K562 (cell line): ENCODE data around the gene GFOD1. TPM values are rescaled to one million over a fixed set of nuclear protein-coding genes. Genes with fewer than 3 reads are reported as not detected.
A peak's percentile ranks its signal among the peaks of the same experiment; 100 is the strongest.

Experiments
- ARID2 ChIP-seq: fragments of 450-650 bp; IDR thresholded peaks from 2 replicates; pipeline ENCODE4 v1.6.1; 2017; ENCODE audit warnings: antibody characterized with exemption, mild to moderate bottlenecking
- BRF1 ChIP-seq: IDR thresholded peaks from 3 replicates; pipeline ENCODE4 v1.6.1; 2011; ENCODE audit warnings: borderline replicate concordance, mild to moderate bottlenecking; ENCODE audit not compliant: insufficient read length; ENCODE audit errors: extremely low read depth
- CREB3L1 ChIP-seq: fragments of 450-650 bp; IDR thresholded peaks from 2 replicates; pipeline ENCODE4 v1.6.1; 2014; ENCODE audit warnings: low read depth, mild to moderate bottlenecking, moderate library complexity, borderline replicate concordance
- DACH1 ChIP-seq: fragments of 450-650 bp; IDR thresholded peaks from 2 replicates; pipeline ENCODE4 v1.6.1; 2018; ENCODE audit not compliant: partially characterized antibody
- ERF ChIP-seq: fragments of 450-650 bp; formaldehyde crosslinking; IDR thresholded peaks from 2 replicates; pipeline ENCODE4 v1.4.0; 2020; ENCODE audit warnings: mild to moderate bottlenecking, mixed read lengths
- HEY1 ChIP-seq: fragments of 250-450 bp; sonication (Bioruptor Pico); IDR thresholded peaks from 2 replicates; pipeline ENCODE4 v1.5.0; 2020; ENCODE audit warnings: mild to moderate bottlenecking, moderate library complexity, borderline replicate concordance
- KLF10 ChIP-seq: fragments of 250-450 bp; sonication (Bioruptor Pico); IDR thresholded peaks from 2 replicates; pipeline ENCODE4 v1.6.1; 2021; ENCODE audit warnings: matching md5 sums
- MEF2A ChIP-seq: IDR thresholded peaks from 2 replicates; pipeline ENCODE4 v1.6.1; 2011; ENCODE audit warnings: low read depth, mild to moderate bottlenecking, low read length, moderate library complexity; ENCODE audit not compliant: control insufficient read depth
- PHTF2 ChIP-seq: fragments of 250-450 bp; sonication (Bioruptor Pico); IDR thresholded peaks from 2 replicates; pipeline ENCODE4 v1.5.0; 2021; ENCODE audit warnings: mild to moderate bottlenecking
- POLR3G ChIP-seq: IDR thresholded peaks from 2 replicates; pipeline ENCODE4 v1.6.1; 2011; ENCODE audit not compliant: insufficient read length, insufficient replicate concordance; ENCODE audit errors: extremely low read depth
- PREB ChIP-seq: sonication (generic); formaldehyde crosslinking; IDR thresholded peaks from 2 replicates; pipeline ENCODE4 v1.8.1; 2023; ENCODE audit warnings: mild to moderate bottlenecking, missing genetic modification reagents
- PURB ChIP-seq: sonication (generic); formaldehyde crosslinking; IDR thresholded peaks from 2 replicates; pipeline ENCODE4 v1.9.0; 2021; ENCODE audit warnings: low read depth, mild to moderate bottlenecking, missing genetic modification reagents
- RBBP5 ChIP-seq: fragments of 200-600 bp; sonication (generic); IDR thresholded peaks from 2 replicates; pipeline ENCODE4 v1.6.1; 2012; ENCODE audit warnings: borderline replicate concordance, mild to moderate bottlenecking, low read length, control low read depth, inconsistent platforms; ENCODE audit not compliant: insufficient read depth, poor library complexity, severe bottlenecking
- RBM15 ChIP-seq: fragments of 200-400 bp; formaldehyde crosslinking; IDR thresholded peaks from 2 replicates; pipeline ENCODE4 v1.6.1; 2018; ENCODE audit warnings: mild to moderate bottlenecking, low read length, moderate library complexity; ENCODE audit not compliant: insufficient read depth
- SIN3A ChIP-seq, 2 experiments: fragments of 150-350 bp in 1 of 2; IDR thresholded peaks; 2 replicates each; pipeline ENCODE4 v1.6.1; 2011 to 2016; ENCODE audit warnings: borderline replicate concordance in 2 of 2, low read depth in 2 of 2, low read length in 2 of 2, mild to moderate bottlenecking in 2 of 2, moderate library complexity in 2 of 2; ENCODE audit not compliant: control insufficient read depth in 1 of 2
- SREBF2 ChIP-seq: sonication (generic); formaldehyde crosslinking; IDR thresholded peaks from 2 replicates; pipeline ENCODE4 v1.4.0; 2020; ENCODE audit warnings: mild to moderate bottlenecking, missing genetic modification reagents
- TAF15 ChIP-seq: fragments of 200-400 bp; formaldehyde crosslinking; IDR thresholded peaks from 2 replicates; pipeline ENCODE4 v1.6.1; 2017; ENCODE audit warnings: mild to moderate bottlenecking, low read depth, low read length, moderate library complexity
- TRIM24 ChIP-seq, 2 experiments: fragments of 450-650 bp; IDR thresholded peaks; 2 replicates each; pipeline ENCODE4 v1.6.1; 2016
- TRIM28 ChIP-seq: fragments of 450-650 bp; IDR thresholded peaks from 2 replicates; pipeline ENCODE4 v1.6.1; 2017
- UBTF ChIP-seq, 2 experiments: IDR thresholded peaks; 2 replicates each; pipeline ENCODE4 v1.6.1; 2012; ENCODE audit warnings: improper control_type of control experiment in 2 of 2, low read depth in 2 of 2, low read length in 2 of 2, borderline replicate concordance in 1 of 2
- ZNF282 ChIP-seq: sonication (generic); formaldehyde crosslinking; IDR thresholded peaks from 2 replicates; pipeline ENCODE4 v1.8.1; 2023; ENCODE audit warnings: missing genetic modification reagents
- ZNF586 ChIP-seq: fragments of 450-650 bp; formaldehyde crosslinking; conservative IDR thresholded peaks from 2 replicates; pipeline ENCODE4 v1.4.0; 2020; ENCODE audit warnings: mild to moderate bottlenecking, moderate library complexity
- ZNF695 ChIP-seq: fragments of 450-650 bp; formaldehyde crosslinking; IDR thresholded peaks from 2 replicates; pipeline ENCODE4 v1.4.0; 2020; ENCODE audit warnings: mild to moderate bottlenecking, moderate library complexity
- ZSCAN29 ChIP-seq: fragments of 450-650 bp; IDR thresholded peaks from 2 replicates; pipeline ENCODE4 v1.6.1; 2017
- polyA plus RNA-seq, 8 experiments: library from polyadenylated mRNA; depleted of rRNA in 4 of 8; stranded (reverse) in 5 of 8; unstranded in 3 of 8; fragments of >200 nt; fragmentation: Nextera tagmentation in 2 of 8; fragmentation: Illumina TruSeq in 1 of 8; extraction: Ambion mirVana in 2 of 8; extraction: Trizol in 1 of 8; gene quantifications; 2 replicates each; pipeline versions ENCODE4 v1.2.1 to v1.2.3, GENCODE V29; 2011 to 2014; ENCODE audit warnings: inconsistent platforms in 1 of 8, missing spikeins in 1 of 8
- total RNA-seq, 7 experiments: library from RNA; depleted of rRNA in 6 of 7; stranded (reverse); fragments of >200 nt in 6 of 7; fragmentation: Illumina TruSeq in 2 of 7; extraction: Trizol in 2 of 7; gene quantifications; 2 replicates each; pipeline versions ENCODE4 v1.2.1 to v1.2.3, GENCODE V29; 2011 to 2021; ENCODE audit warnings: low replicate concordance in 1 of 7

Gene GFOD1
- total and polyA plus RNA-seq, 9 of the 15 experiments (the other 6 are each of a cell fraction or from before 2014, with no cell fraction given), result 3.8 to 12.0 (median 8.2) TPM

- TF ChIP-seq RBBP5 (peak; percentile 73), ZNF586 (CRISPR knock-in tag) (no peak), HEY1 (CRISPR knock-in tag) (no peak), CREB3L1 (peak; percentile 23; the same call in 1 of the 2 replicates), TAF15 (no peak), MEF2A (no peak), TRIM28 (no peak), PHTF2 (CRISPR knock-in tag) (no peak), POLR3G (no peak), ZNF695 (no peak), ERF (CRISPR knock-in tag) (no peak; the same call in 1 of the 2 replicates), KLF10 (no peak), ZSCAN29 (peak; percentile 71; the same call in 1 of the 2 replicates), SREBF2 (no peak), BRF1 (no peak), PREB (CRISPR knock-in tag) (no peak), TRIM24 (IDR thresholded peaks at IDR 0.05) (no peak), UBTF (IDR thresholded peaks at IDR 0.05; ENCODE audit: borderline replicate concordance in 1 of 2, low read depth in 2 of 2, low read length in 2 of 2) (peak; percentile 87 to 95), DACH1 (no peak), RBM15 (no peak), ARID2 (no peak), ZNF282 (CRISPR knock-in tag) (no peak), PURB (no peak), SIN3A (IDR thresholded peaks at IDR 0.05; ENCODE audit: borderline replicate concordance in 2 of 2, control insufficient read depth in 1 of 2, low read depth in 2 of 2, low read length in 2 of 2) (no peak; a peak in 1 of 4 replicates)
These were observed at the start of gene GFOD1 (continued) for GRCh38 chr6:13487122-13488014.
